Thoracic aorta (tissue), 2 donors: ENCODE results near the gene OR1D5. TPM values are rescaled to one million over a fixed set of nuclear protein-coding genes. Genes with fewer than 3 reads are reported as not detected.

Experiments used
- ATAC-seq: fragments of 150-250 bp; one replicate; pipeline ENCODE4 v1.8.0; 2017; ENCODE audit warnings: low read depth; ENCODE audit not compliant: insufficient number of reproducible peaks, low FRiP score
- DNase-seq: peaks from one replicate; pipeline ENCODE4 v3.0.0-alpha.2; 2020; ENCODE audit warnings: low spot score
- H3K27ac ChIP-seq, 2 donors: fragments of 200-600 bp; sonication (generic); 1 replicate in 1 of 2; 2 replicates in 1 of 2; pipeline ENCODE4 v1.5.1; 2016; ENCODE audit warnings: mild to moderate bottlenecking in 2 of 2, moderate library complexity in 2 of 2
- H3K27me3 ChIP-seq: fragments of 200-600 bp; sonication (generic); replicated peaks from 2 replicates; pipeline ENCODE4 v1.6.0; 2016; ENCODE audit warnings: mild to moderate bottlenecking; ENCODE audit not compliant: insufficient read depth
- H3K36me3 ChIP-seq: fragments of 200-600 bp; sonication (generic); one replicate; pipeline ENCODE4 v1.5.1; 2016
- H3K4me1 ChIP-seq, 2 donors: fragments of 200-600 bp; sonication (generic); 1 replicate in 1 of 2; 2 replicates in 1 of 2; pipeline versions ENCODE4 v1.5.1 to v1.6.0; 2016; ENCODE audit warnings: low read depth in 2 of 2, mild to moderate bottlenecking in 1 of 2; ENCODE audit not compliant: control insufficient read depth in 1 of 2
- H3K4me3 ChIP-seq: fragments of 200-600 bp; sonication (generic); 2 replicates; pipeline ENCODE4 v1.5.1; 2016; ENCODE audit warnings: mild to moderate bottlenecking
- H3K9me3 ChIP-seq: fragments of 200-600 bp; sonication (generic); 2 replicates; pipeline ENCODE4 v1.5.1; 2016
- total RNA-seq, 2 donors: library from RNA; depleted of rRNA; stranded (reverse); fragments of >200 nt; gene quantifications; one replicate each; pipeline versions ENCODE4 v1.1.0 to v1.2.3, GENCODE V29; 2016
- TF ChIP-seq, protein P1 (sequence below): fragments of 200-600 bp; sonication (generic); IDR thresholded peaks from one replicate; pipeline ENCODE4 v1.5.1; 2019; ENCODE audit warnings: antibody characterized with exemption

Gene OR1D5
- total RNA-seq, 2 donors from 2014 or later, result not detected

GRCh38 chr17:3026125-3026855 lies 37.1 kb downstream of the OR1D5 start:
- ATAC-seq (no peak), DNase-seq (no peak)
- Histone ChIP-seq H3K4me3 (no peak overlapping the region), H3K36me3 (peaks cover 5% of the 10 kb centered on the region), H3K4me1 (no peaks in the 10 kb centered on the region), H3K9me3 (no peaks in the 10 kb centered on the region), H3K27ac (no peak overlapping the region), H3K27me3 (no peaks in the 10 kb centered on the region)
- TF ChIP-seq, protein P1, sequence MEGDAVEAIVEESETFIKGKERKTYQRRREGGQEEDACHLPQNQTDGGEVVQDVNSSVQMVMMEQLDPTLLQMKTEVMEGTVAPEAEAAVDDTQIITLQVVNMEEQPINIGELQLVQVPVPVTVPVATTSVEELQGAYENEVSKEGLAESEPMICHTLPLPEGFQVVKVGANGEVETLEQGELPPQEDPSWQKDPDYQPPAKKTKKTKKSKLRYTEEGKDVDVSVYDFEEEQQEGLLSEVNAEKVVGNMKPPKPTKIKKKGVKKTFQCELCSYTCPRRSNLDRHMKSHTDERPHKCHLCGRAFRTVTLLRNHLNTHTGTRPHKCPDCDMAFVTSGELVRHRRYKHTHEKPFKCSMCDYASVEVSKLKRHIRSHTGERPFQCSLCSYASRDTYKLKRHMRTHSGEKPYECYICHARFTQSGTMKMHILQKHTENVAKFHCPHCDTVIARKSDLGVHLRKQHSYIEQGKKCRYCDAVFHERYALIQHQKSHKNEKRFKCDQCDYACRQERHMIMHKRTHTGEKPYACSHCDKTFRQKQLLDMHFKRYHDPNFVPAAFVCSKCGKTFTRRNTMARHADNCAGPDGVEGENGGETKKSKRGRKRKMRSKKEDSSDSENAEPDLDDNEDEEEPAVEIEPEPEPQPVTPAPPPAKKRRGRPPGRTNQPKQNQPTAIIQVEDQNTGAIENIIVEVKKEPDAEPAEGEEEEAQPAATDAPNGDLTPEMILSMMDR, result no peak

DNA sequence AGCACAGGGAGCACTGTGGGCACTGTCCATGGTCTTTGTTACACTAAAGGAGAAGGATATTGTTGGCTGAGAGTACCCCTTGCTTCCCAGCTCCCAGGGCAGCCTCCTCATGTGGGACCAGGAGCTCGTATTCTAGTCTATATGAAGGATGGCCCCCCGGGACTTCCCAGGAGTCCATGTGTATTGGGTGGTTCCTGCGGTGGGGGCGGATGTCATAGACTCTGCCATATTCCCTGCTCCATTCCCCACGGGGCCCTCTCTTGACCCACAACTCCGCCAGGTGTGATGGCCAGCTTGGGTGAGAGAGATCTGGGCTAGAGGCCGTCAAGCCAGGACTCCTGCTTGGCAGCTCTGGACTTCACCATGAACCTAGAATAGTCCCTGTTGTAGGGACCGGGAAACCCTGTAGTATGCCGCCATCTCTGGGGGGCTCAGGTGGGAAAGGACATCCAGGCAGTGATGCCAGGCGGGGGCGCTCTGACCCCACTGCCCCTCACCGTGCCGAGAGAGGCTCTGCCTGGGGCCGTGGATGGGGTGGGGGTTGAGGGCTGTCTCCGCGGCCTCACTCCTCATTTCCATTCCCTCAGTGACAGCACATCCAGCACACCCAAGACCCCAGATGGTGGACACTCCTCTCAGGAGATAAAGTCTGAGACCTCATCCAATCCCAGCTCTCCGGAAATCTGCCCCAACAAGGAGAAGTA lies 37.8 kb downstream of the OR1D5 start:
- no peak for DNase-seq
- no peak for ATAC-seq

GRCh38 chr17:3024346-3024745 lies 39.1 kb downstream of the OR1D5 start:
- DNase-seq (no peak), ATAC-seq (no peak)
- Histone ChIP-seq H3K27ac (no peak overlapping the region), H3K27me3 (no peaks in the 10 kb centered on the region), H3K9me3 (no peaks in the 10 kb centered on the region), H3K36me3 (peaks cover 9% of the 10 kb centered on the region), H3K4me3 (no peak overlapping the region), H3K4me1 (no peaks in the 10 kb centered on the region)
- TF ChIP-seq, protein P1, result no peak

More for the DNA sequence above, 37.8 kb downstream of the OR1D5 start:
- H3K27ac ChIP-seq, result no peak overlapping the region
- no peaks in the 10 kb centered on the region for H3K27me3 ChIP-seq
- no peak overlapping the region for H3K4me3 ChIP-seq
- H3K9me3 ChIP-seq, result no peaks in the 10 kb centered on the region
- TF ChIP-seq, protein P1, result no peak
- H3K36me3 ChIP-seq, result peaks cover 8% of the 10 kb centered on the region
- H3K4me1 ChIP-seq, result no peaks in the 10 kb centered on the region

DNA sequence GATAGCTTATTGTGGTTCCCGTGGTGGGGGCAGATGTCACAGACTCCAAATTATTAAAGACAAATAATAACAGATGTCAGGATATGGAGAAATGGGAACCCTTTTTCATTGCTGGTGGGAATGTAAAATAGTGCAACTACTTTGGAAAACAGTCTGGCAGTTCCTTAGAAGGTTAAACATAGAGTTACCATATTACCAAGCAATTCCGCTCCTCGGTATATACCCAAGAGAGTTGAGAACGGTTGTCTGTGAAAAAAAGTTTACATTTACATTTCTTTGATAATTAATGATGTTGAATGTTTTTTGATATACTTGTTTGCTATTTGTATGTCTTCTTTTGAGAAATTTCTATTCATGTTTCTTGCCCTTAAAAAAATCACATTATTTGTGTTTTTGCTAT lies 41.2 kb downstream of the OR1D5 start:
- no peak overlapping the region for H3K27ac ChIP-seq
- no peak overlapping the region for H3K4me3 ChIP-seq
- TF ChIP-seq, protein P1, result no peak
- H3K36me3 ChIP-seq, result peaks cover 9% of the 10 kb centered on the region
- no peaks in the 10 kb centered on the region for H3K9me3 ChIP-seq
- H3K27me3 ChIP-seq, result no peaks in the 10 kb centered on the region
- no peak for DNase-seq
- ATAC-seq, result no peak
- no peaks in the 10 kb centered on the region for H3K4me1 ChIP-seq

- Histone ChIP-seq H3K4me1 (no peaks in the 10 kb centered on the region), H3K4me3 (no peak overlapping the region), H3K27me3 (no peaks in the 10 kb centered on the region), H3K9me3 (no peaks in the 10 kb centered on the region), H3K27ac (no peak overlapping the region), H3K36me3 (peaks cover 9% of the 10 kb centered on the region)
- ATAC-seq (no peak), DNase-seq (no peak)
- TF ChIP-seq, protein P1, result no peak
These were observed 43.0 kb downstream of the OR1D5 start for GRCh38 chr17:3020381-3020780.
